ENCODE measurements around the gene IQCN.

Gene IQCN

DNA sequence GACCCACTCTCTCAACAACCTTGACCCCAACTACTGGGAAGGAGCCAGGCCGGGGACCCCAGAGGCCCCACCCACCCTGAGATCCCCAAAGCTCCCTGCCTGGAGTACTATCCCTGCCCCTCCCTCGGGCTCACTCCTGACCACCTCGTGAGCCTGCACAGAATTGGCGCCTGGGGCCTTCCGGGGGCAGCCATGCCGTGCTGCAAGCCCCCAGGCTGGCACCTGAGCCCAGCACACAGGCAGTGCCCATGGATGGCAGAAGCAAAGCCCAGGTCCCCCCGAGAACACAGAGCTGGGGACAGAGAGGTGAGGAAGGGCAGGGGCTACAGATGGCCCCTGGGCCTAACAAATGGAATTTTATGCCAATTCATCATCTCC is 34.7 kb upstream of the IQCN start:
- TF ChIP-seq, protein P1, sequence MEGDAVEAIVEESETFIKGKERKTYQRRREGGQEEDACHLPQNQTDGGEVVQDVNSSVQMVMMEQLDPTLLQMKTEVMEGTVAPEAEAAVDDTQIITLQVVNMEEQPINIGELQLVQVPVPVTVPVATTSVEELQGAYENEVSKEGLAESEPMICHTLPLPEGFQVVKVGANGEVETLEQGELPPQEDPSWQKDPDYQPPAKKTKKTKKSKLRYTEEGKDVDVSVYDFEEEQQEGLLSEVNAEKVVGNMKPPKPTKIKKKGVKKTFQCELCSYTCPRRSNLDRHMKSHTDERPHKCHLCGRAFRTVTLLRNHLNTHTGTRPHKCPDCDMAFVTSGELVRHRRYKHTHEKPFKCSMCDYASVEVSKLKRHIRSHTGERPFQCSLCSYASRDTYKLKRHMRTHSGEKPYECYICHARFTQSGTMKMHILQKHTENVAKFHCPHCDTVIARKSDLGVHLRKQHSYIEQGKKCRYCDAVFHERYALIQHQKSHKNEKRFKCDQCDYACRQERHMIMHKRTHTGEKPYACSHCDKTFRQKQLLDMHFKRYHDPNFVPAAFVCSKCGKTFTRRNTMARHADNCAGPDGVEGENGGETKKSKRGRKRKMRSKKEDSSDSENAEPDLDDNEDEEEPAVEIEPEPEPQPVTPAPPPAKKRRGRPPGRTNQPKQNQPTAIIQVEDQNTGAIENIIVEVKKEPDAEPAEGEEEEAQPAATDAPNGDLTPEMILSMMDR (conservative IDR thresholded peaks at IDR 0.05): no peak
- H3K27ac ChIP-seq: no peak overlapping the region

DNA sequence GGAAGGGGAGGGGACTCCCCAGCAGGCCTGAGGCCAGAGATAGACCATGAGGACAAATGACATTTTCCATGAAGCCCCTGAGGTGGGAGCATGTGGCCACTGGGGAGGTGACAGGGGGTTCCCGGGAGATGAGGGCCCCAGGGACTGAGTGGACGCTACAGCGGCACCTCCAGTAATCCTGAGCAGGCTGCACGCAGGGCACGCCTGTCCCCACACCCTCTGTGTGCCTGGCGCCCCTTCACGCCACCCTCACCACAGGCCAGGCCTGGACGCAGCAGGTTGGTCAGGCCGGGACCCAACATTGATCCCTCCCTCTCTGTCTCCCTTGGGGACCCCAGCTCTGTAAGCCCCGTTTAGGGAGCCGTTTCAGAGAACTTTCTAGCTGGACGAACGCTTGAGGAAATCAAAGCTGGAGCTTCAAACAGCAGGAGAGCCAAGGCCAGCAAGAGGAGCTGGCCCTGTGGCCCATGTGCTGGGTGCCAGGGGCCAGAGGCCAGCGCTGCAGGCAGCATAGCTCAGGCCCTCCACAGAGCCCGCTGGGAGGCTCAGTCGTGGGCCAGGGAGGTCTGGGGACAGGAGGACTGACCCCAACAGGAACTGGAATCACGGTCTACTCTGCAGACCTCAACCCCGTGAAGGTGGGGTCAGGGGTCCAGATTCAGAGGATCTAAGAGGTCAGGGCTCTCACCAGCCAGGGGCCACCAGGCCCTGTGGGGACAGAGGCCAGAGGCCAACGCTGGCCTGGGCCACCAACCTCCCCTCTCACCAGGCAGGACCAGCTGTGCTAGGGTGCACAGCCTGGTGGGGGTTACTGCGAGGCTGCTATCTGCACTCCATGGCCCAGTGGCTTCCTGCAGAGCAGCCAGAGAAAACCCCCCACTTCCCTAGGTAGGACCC is 34.0 kb upstream of the IQCN start:
- H3K27ac ChIP-seq: no peak overlapping the region
- TF ChIP-seq, protein P1 (conservative IDR thresholded peaks at IDR 0.05): no peak

DNA sequence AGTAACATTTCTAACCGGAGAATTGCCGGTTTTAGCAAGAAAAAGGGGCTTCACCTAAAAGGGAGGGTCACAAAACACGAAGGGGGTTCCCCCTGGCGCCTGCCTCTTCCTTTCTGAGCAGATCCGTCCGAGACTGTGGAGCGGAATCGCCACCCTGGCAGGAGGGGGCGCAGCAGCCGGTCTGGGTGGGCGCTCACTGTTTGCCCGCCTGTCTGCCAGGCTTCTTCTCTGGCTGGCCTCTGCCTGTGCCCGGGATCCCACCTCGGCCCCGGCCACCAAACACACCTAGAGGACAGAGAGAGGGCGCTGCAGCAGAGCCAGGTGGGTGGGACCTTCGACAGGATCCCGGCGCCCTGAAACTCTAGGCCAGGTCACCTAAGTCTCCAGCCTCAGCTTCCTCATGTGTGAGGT is 33.0 kb upstream of the IQCN start:
- TF ChIP-seq, protein P1 (conservative IDR thresholded peaks at IDR 0.05): no peak
- H3K27ac ChIP-seq: no peak overlapping the region

DNA sequence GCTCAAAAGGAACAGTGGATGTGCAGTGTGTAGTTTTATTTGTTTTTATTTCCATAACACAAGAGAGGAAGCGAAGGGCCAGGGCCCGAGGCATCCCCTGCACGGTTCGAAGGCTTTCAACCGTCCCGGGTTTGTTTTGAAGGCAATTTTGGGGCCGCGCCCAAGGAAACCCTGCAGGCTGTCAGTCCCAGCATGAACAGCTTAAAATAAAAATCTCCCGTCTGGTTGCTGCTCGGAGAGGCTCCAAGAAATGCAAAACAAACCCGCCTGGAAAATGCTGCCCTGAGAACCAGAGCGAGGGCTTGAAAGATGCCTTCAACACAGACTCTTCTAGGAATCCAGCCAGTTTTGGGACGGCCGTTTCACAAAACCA is 32.6 kb upstream of the IQCN start:
- TF ChIP-seq, protein P1 (conservative IDR thresholded peaks at IDR 0.05): no peak
- H3K27ac ChIP-seq: no peak overlapping the region

DNA sequence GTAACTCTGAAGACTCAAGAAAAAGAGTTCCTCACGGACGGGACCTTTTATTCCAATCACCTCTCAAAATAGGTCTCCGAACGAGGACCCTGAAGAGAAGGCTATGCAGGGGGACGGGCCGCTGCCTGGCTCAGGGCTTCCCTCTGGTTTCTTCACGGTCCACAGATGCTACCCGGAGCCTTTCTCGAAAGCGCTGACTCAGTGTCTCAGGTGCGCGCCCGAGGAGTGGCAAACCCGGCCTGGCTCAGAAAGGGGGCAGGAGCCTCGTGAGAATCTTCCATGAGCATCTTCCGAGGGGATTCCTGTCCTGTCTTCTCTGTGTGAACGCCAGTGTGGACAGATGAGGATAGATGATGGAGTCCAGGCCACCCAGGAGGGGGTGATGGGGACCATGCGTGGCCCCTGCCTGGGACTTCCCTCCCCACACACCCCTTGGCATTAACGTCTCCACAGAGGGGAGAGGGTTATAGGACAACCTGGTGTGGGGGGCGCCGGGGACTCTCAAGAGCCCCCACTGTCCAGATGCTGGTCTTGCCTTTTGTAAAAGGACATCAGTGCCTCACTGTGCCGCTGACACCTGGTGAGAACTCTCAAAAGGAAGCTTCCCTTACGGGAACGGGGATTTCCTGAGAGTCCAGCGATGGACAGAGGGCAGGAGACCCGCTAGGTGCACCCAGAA is 32.1 kb upstream of the IQCN start:
- no peak overlapping the region for H3K27ac ChIP-seq
- TF ChIP-seq, protein P1 (conservative IDR thresholded peaks at IDR 0.05): no peak

DNA sequence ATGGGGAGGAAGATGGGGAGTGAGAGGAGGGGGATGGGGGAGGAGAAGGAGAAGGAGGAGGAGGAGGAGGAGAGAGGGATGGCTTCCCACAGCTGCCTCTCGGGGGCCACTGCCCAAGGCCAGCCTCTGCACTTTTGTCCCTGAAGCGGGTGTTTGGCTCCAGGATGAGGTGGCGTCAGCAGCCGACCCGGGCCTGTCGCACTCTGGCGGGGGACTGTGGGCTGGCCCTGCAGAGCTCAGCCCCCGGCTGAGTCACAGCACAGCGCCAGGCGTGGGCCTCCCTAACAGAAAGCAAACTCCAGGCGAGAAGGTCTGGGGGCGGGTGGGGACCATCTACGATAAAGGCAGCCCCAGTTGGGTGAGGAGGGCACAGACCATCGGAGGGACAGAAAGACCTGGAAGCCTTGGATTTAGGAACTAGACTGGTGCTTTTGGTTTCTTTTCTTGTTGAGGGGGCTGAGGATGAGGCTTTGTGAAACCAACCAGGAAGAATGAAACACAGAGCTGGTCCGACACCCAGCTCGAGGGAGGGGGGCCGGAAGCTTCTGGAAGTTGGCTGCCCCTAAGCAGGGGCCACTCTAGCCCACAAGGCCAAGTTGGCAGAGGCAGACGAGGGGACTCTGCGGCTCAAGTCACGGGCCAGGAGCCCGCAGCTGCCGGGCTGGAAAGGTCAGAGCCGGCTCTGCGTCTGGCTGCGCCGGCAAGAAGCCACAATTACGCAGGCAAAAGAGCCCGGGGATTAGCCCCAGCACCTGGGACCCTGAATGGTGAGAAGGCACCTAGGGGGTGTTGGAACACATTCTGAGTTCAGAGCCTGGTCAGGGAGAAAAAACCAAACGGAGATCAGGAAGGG is 30.4 kb upstream of the IQCN start:
- TF ChIP-seq, protein P1 (conservative IDR thresholded peaks at IDR 0.05): no peak
- H3K27ac ChIP-seq: no peak overlapping the region

DNA sequence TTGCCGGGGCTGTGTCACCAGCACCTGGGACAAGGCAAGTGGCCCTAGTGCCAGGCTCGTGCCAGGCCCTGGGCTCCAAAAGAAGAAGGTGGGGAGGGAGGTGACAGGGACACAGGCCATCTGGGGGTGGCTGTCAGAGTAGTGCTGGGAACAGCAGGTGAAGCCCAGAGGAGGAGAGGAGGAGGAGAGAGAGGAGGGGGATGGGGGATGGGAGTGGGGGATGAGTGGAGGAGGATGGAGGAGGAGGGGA is 29.9 kb upstream of the IQCN start:
- no peak overlapping the region for H3K27ac ChIP-seq

More for the DNA sequence above, 29.9 kb upstream of the IQCN start:
- TF ChIP-seq, protein P1 (conservative IDR thresholded peaks at IDR 0.05): no peak

All from VCaP (cell line).